Large intestine (tissue), 3 donors: ENCODE measurements around the gene GRID1. TPM values are rescaled to one million over a fixed set of nuclear protein-coding genes. Genes with fewer than 3 reads are reported as not detected.

Experiments
- DNase-seq, 2 donors: peaks; one replicate each; pipeline versions ENCODE4 v3.0.0 to v3.0.0-alpha.2; 2013
- H3K27ac ChIP-seq: one replicate; pipeline ENCODE4 v1.5.1; 2013; ENCODE audit warnings: low read length
- H3K27me3 ChIP-seq: 2 replicates; pipeline ENCODE4 v1.6.1; 2013; ENCODE audit warnings: low read length; ENCODE audit not compliant: control insufficient read depth, insufficient read depth
- H3K36me3 ChIP-seq: 2 replicates; pipeline ENCODE4 v1.6.1; 2013; ENCODE audit warnings: low read length; ENCODE audit not compliant: control insufficient read depth, insufficient read depth
- H3K4me1 ChIP-seq: one replicate; pipeline ENCODE4 v1.6.1; 2013; ENCODE audit warnings: low read length; ENCODE audit not compliant: control insufficient read depth, insufficient read depth
- H3K4me3 ChIP-seq: one replicate; pipeline ENCODE4 v1.5.1; 2013; ENCODE audit warnings: low read length
- H3K9me3 ChIP-seq: one replicate; pipeline ENCODE4 v1.6.1; 2013; ENCODE audit warnings: mild to moderate bottlenecking, low read depth, low read length, moderate library complexity; ENCODE audit not compliant: control insufficient read depth
- WGBS: methylation state at CpG from one replicate; pipeline ENCODE4 v1.1.5; 2013; ENCODE audit warnings: low lambda C conversion rate; ENCODE audit not compliant: insufficient coverage; 5-methylcytosine and 5-hydroxymethylcytosine counted together
- polyA plus RNA-seq: library from polyadenylated mRNA; unstranded; fragments of 120-200 nt; gene quantifications from one replicate; pipeline ENCODE4 v1.2.1, GENCODE V29; 2013

GRID1 gene
- polyA plus RNA-seq, 1 donor: 1.7 TPM

DNA sequence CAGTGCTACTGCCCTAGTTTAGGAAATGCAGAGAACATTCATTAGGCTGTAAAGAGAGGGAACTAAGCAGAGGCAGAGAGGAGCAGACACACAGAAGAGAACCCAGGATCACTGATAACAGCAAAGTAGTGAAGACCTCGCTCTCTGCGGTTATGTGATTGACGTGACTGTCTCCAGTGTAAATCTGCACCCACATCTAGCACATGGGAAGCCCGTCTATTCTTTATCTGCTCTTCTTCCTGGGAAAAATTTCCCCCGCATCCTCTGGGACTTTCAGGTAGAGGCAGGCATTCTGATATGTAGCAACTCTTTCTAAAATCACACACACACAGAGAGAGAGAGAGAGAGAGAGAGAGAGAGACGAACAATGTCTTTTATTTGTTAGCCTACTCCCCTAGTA, 699.6 kb downstream of the GRID1 start:
- Histone ChIP-seq H3K4me3 (no peak overlapping the region), H3K36me3 (no peaks in the 10 kb centered on the region), H3K9me3 (no peaks in the 10 kb centered on the region), H3K27me3 (no peaks in the 10 kb centered on the region), H3K27ac (no peak overlapping the region), H3K4me1 (peaks cover 4% of the 10 kb centered on the region)
- no peak for DNase-seq
- WGBS: no CpG with 5 or more reads among the region's 6 CpGs

DNA sequence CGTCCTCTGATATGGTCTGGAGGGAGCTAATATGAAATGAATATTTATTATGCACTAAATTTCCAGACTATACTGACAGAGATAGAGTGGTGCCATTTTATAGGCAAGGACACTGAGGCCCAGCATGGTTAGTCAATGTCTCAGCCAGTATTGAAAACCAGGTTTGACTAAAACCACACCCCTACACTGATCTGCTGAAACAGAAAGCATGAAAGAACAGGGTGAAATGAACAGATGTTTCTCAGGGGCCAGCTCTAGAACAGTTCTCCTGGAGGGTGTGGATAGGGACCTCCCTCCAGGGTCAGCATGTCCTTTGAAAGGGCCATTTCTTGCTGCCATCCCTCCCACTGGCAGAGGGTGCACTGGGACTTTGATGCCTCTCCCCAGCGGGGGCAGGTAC, 700.5 kb downstream of the GRID1 start:
- Histone ChIP-seq H3K36me3 (no peaks in the 10 kb centered on the region), H3K4me3 (no peak overlapping the region), H3K27ac (no peak overlapping the region), H3K9me3 (no peaks in the 10 kb centered on the region), H3K27me3 (no peaks in the 10 kb centered on the region), H3K4me1 (peaks cover 4% of the 10 kb centered on the region)
- WGBS: no CpG with 5 or more reads among the region's 2 CpGs
- no peak for DNase-seq

DNA sequence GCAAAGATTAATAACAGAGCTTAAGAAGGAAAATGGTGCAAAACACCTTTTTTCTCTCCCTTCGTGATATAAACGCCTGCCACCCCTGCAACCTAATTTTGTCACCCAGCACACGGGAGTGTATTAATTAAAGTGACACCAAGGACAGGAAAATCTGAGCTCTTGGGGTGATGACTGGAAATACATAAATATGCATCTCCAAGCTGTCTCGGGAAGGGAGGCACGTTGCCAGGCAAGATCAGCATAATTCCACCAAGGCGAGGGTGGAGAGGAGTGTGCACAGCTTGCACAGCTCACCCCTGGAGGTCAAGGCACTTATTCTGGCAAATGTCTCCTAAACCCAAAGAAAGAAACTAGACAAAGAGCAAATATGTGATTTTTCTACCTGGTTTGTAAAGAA, 700.9 kb downstream of the GRID1 start:
- Histone ChIP-seq H3K27me3 (no peaks in the 10 kb centered on the region), H3K27ac (no peak overlapping the region), H3K4me3 (no peak overlapping the region), H3K36me3 (no peaks in the 10 kb centered on the region), H3K9me3 (no peaks in the 10 kb centered on the region), H3K4me1 (peaks cover 4% of the 10 kb centered on the region)
- whole genome bisulfite sequencing: no CpG with 5 or more reads among the region's 6 CpGs
- no peak for DNase-seq

DNA sequence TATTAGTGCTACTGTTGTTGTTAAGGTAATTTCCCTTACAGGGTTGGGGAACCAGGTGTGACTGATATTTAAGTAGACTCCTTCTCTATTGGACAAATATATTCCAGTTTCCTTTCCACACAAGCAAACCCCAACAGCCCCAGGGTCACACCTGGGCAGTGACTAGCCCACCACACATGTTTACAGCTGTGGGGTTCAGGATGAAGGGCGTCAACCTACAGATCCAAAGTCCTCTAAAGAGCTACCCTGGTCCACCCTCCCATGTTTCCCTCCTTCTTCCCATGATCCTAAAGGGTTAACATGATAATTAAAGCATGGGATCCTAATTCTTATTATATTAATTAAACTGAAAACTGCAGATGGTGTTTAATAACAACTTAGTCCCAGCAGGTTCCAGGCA, 701.5 kb downstream of the GRID1 start:
- no peaks in the 10 kb centered on the region for H3K36me3 ChIP-seq
- no peaks in the 10 kb centered on the region for H3K27me3 ChIP-seq
- no CpG with 5 or more reads among the region's 1 CpG for WGBS
- no peaks in the 10 kb centered on the region for H3K9me3 ChIP-seq
- H3K27ac ChIP-seq: no peak overlapping the region
- peaks cover 4% of the 10 kb centered on the region for H3K4me1 ChIP-seq
- H3K4me3 ChIP-seq: no peak overlapping the region
- no peak for DNase-seq

DNA sequence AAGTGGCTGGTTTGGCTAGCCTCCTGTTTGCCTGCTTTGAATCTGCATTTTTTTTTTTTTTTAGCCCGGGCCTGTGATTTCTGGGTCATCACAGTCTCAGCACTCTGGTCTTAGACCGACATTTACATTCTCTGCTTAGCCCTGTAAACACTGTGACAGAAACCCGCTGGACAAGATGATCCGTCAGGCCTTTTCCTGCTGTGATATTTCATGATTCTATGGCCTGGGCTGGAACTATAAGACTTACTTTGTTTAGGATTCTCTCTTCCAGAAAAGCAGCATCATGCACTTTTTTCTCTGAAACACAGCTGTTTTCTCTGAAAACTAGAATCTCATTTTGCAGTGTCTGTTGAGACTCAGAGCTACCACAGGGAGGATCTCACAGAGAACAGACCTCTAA, 705.5 kb downstream of the GRID1 start:
- WGBS: no CpG with 5 or more reads among the region's 4 CpGs
- DNase-seq: peak in 1 of 2 donors; percentile 29

DNA sequence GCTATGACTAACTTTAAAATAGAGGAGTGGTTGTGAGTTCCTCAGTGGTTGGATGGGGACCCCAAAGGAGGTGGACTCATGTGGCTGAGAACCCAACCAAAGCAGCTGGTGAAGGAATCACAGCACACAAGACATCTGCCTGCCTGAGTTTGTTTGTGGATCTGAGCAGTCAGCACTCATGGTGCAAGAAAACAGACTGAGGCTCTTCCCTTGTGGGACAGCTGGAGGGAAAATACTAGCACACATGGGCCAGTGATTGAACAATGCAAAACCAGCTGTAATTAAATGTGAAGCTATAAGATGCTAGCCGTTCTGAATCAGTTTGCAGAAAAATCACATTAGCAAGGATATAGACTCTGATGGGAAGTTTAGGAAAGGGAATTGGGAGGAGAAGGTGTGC, 707.3 kb downstream of the GRID1 start:
- WGBS: no CpG with 5 or more reads among the region's 1 CpG
- no peak overlapping the region for H3K27ac ChIP-seq
- H3K36me3 ChIP-seq: no peaks in the 10 kb centered on the region
- no peak overlapping the region for H3K4me3 ChIP-seq
- no peaks in the 10 kb centered on the region for H3K9me3 ChIP-seq
- DNase-seq: no peak
- H3K27me3 ChIP-seq: no peaks in the 10 kb centered on the region
- peaks cover 7% of the 10 kb centered on the region for H3K4me1 ChIP-seq

More for the DNA sequence above, 705.5 kb downstream of the GRID1 start:
- Histone ChIP-seq H3K27me3 (no peaks in the 10 kb centered on the region), H3K36me3 (no peaks in the 10 kb centered on the region), H3K9me3 (no peaks in the 10 kb centered on the region), H3K27ac (no peak overlapping the region), H3K4me3 (no peak overlapping the region), H3K4me1 (peaks cover 5% of the 10 kb centered on the region)

DNA sequence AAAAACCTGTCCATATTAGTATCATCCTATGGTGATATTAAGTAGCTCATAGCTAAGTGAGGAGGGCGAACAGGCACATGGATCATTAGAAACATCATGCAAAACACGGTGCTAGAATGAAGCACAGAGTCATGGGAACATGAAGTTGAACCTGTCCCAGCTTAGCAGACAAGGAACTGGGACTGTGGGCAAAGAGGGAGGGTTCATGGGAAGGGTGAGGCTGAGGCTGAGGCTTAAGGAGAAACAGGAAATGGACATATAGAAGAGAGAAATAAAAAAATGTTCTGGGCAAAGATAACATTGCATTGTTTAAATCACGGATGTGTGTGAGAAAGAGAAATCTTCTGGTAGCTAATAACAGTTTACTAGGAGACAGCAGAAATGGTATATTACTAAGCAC, 708.1 kb downstream of the GRID1 start:
- H3K27me3 ChIP-seq: no peaks in the 10 kb centered on the region
- WGBS: 42% methylated on average over 3 of the region's 3 CpGs
- DNase-seq: no peak
- no peak overlapping the region for H3K4me3 ChIP-seq
- peaks cover 3% of the 10 kb centered on the region for H3K9me3 ChIP-seq
- no peaks in the 10 kb centered on the region for H3K36me3 ChIP-seq
- no peak overlapping the region for H3K27ac ChIP-seq
- H3K4me1 ChIP-seq: peaks cover 7% of the 10 kb centered on the region

DNA sequence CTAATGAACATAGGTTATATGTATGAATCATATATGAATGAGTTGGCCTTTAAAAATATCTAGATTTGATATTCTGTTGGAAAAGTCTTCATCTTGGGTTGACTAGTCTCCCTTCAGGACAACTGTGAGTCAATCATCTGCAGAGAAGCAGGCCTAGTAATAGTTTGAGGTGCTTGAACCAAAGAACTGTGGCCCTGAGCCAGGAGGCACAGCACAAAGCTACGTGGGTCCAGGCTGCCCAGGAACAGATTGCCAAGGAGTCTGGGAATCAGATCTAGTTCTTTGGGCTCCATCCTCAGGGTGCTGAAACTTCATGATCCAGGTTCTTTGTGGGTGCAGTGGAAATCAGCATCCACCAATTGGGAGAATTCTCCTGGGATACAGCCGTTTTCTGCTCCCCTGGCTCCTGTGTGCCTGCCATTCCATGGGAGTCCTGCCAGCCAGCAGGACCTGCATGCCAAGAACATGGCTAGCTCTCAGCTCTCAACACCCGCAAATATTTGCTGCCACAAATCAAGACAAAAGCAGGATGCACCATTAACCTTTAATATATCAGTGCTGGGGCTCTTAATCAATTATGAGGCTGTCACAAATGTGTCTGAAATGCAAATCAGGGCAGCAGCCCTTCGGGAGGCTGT, 709.0 kb downstream of the GRID1 start:
- WGBS: no CpG with 5 or more reads among the region's 4 CpGs
- Histone ChIP-seq H3K9me3 (peaks cover 3% of the 10 kb centered on the region), H3K4me1 (peaks cover 7% of the 10 kb centered on the region), H3K36me3 (no peaks in the 10 kb centered on the region), H3K4me3 (no peak overlapping the region), H3K27ac (no peak overlapping the region), H3K27me3 (no peaks in the 10 kb centered on the region)
- no peak for DNase-seq

DNA sequence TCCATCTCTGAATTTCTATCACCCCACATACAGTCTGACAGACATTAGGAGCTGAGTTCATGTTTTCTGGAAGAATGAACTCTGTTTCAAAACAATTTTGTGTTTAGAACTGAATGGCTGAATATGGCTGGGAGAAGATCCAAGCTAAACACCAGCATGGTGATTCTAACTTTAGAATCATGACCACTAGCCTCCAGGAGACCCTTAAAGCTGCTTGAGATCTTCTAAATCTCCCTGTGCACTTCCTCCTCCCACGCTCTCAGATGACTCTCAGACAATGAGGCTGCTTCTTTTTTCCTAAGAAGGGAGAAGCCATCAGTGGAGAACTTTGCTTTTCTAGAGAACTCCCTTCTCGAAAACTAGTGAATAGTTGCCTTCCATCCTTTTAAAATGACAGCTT, 711.2 kb downstream of the GRID1 start:
- no CpG with 5 or more reads among the region's 2 CpGs for WGBS
- Histone ChIP-seq H3K27ac (no peak overlapping the region), H3K36me3 (no peaks in the 10 kb centered on the region), H3K9me3 (peaks cover 3% of the 10 kb centered on the region), H3K4me3 (no peak overlapping the region), H3K27me3 (no peaks in the 10 kb centered on the region), H3K4me1 (peaks cover 16% of the 10 kb centered on the region)
- DNase-seq: no peak

DNA sequence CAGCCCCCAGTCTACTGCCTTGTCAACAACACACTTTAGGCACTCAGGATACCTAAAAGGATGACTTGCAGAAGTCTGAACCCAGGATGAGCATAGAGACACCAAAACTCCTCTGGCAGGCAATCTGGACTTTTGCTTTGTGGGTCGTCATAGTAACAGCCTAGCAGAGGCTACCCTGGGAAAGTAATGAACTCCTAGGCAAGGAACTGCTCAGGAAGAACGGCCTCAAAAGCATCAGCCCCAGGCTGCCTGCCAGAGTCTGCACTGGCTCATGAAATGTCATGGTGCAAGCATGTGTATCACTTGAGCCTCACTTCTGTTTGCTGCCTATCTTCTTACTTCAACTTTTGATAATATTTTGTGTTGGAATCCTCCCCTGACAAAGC, 715.1 kb downstream of the GRID1 start:
- DNase-seq: no peak

DNA sequence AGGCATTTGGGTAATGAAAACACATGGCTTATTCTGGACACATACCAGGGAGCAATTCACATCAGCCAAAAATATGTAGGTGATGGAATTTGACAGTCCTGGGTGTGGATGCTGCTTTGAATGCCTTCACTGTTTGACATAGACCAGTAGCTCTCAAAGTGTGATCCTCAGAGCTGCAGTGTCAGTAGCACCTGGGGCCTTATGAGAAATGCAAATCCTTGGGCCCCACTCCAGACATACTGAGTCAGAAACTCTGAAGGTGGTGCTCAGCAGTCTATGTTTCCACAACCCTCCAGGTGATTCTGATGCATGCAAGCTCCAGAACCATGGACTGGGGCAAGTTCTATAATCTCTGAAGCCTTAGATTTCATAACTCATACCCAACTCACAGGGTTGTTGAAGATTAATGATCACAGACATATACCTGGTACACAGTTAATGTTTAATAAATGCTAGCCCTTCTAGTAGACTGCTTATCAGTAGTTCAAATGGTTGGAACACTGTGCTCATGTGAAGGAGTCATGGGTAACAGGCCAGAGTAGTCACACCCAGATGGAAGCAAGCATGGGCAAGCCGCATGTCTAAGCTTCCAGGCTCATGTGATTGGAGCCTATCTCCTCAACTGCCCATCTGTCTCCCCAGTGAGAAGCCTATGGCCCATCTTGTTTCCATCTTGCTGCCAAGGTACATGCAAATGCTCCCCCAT, 715.7 kb downstream of the GRID1 start:
- no peaks in the 10 kb centered on the region for H3K27me3 ChIP-seq
- peak overlapping the region; percentile 85 for H3K27ac ChIP-seq
- H3K4me3 ChIP-seq: no peak overlapping the region
- H3K9me3 ChIP-seq: peaks cover 3% of the 10 kb centered on the region
- DNase-seq: peak; percentile 72 to 76
- WGBS: no CpG with 5 or more reads among the region's 1 CpG
- peaks cover 18% of the 10 kb centered on the region for H3K4me1 ChIP-seq
- no peaks in the 10 kb centered on the region for H3K36me3 ChIP-seq

More for the DNA sequence above, 715.1 kb downstream of the GRID1 start:
- H3K4me3 ChIP-seq: no peak overlapping the region
- peaks cover 18% of the 10 kb centered on the region for H3K4me1 ChIP-seq
- peak overlapping the region; percentile 80 for H3K27ac ChIP-seq
- WGBS: no CpG with 5 or more reads among the region's 2 CpGs
- peaks cover 3% of the 10 kb centered on the region for H3K9me3 ChIP-seq
- no peaks in the 10 kb centered on the region for H3K36me3 ChIP-seq
- no peaks in the 10 kb centered on the region for H3K27me3 ChIP-seq
